A549 (cell line): ENCODE data around the gene REC8. TPM values are rescaled to one million over a fixed set of nuclear protein-coding genes. Genes with fewer than 3 reads are reported as not detected.
"Not testable (repeated sequence)": the region's sequence is repeated elsewhere in the genome, so short reads cannot be mapped to it uniquely, and the experiment has no call there.

Source experiments
- ATAC-seq, 2 experiments: fragments of 200-7000 bp in 1 of 2; fragments of >200 bp in 1 of 2; cut with Nextera tagmentation in 1 of 2; cut with Tn5 transposase in 1 of 2; 3 replicates each; pipeline versions ENCODE4 v1.8.0 to v1.9.1; 2018 to 2020; ENCODE audit warnings: mild to moderate bottlenecking in 1 of 2, moderate library complexity in 1 of 2
- CTCF ChIA-PET: fragments of 300-600 bp; sonication (Branson Sonifier 250); formaldehyde crosslinking; extraction: SDS; loops from one replicate; lab custom pipeline; 2021; ENCODE audit warnings: antibody characterized with exemption, inconsistent platforms; lab: Yijun Ruan, JAX
- POLR2A ChIA-PET: fragments of 350-600 bp; formaldehyde crosslinking; extraction: SDS; loops from one replicate; lab custom pipeline; 2021; ENCODE audit warnings: antibody characterized with exemption, inconsistent platforms; lab: Yijun Ruan, JAX
- DNase-seq, 2 experiments: peaks; one replicate each; pipeline versions ENCODE4 v3.0.0 to v3.0.0-alpha.2; 2011 to 2016; ENCODE audit warnings: low read depth in 1 of 2, low spot score in 1 of 2
- FAIRE-seq: peaks from 2 replicates; lab custom pipeline; 2011; peaks lifted over from hg19 to GRCh38; lab: Jason Lieb, UNC
- H3K27ac ChIP-seq, 2 experiments: fragments of >200 bp; sonication (Bioruptor Twin); formaldehyde crosslinking; 3 replicates each; pipeline ENCODE4 v1.5.1; 2016 to 2017
- H3K4me1 ChIP-seq: fragments of >200 bp; sonication (Bioruptor Twin); formaldehyde crosslinking; 3 replicates; pipeline ENCODE4 v1.6.1; 2016
- H3K4me2 ChIP-seq: fragments of >200 bp; sonication (Bioruptor Twin); formaldehyde crosslinking; 3 replicates; pipeline ENCODE4 v1.6.1; 2016
- H3K4me3 ChIP-seq: fragments of >200 bp; sonication (Bioruptor Twin); formaldehyde crosslinking; 3 replicates; pipeline ENCODE4 v1.5.1; 2016
- H3K9me3 ChIP-seq: fragments of >200 bp; sonication (Bioruptor Twin); formaldehyde crosslinking; 3 replicates; pipeline ENCODE4 v1.6.1; 2016
- CEBPB ChIP-seq, 2 experiments: fragments of >200 bp in 1 of 2; sonication (Bioruptor Twin) in 1 of 2; formaldehyde crosslinking in 1 of 2; IDR thresholded peaks; 2 replicates each; pipeline ENCODE4 v1.6.1; 2012 to 2016
- EHF ChIP-seq: fragments of 250-450 bp; sonication (Bioruptor Pico); IDR thresholded peaks from 2 replicates; pipeline ENCODE4 v1.5.0; 2020; ENCODE audit warnings: mild to moderate bottlenecking
- FOSL2 ChIP-seq, 2 experiments: fragments of 450-650 bp in 1 of 2; fragments of >200 bp in 1 of 2; sonication (Bioruptor Twin) in 1 of 2; formaldehyde crosslinking; IDR thresholded peaks; 2 replicates each; pipeline versions ENCODE4 v1.5.0 to v1.6.1; 2016 to 2020; ENCODE audit warnings: mild to moderate bottlenecking in 1 of 2, moderate library complexity in 1 of 2
- FOXS1 ChIP-seq: fragments of 250-450 bp; sonication (Bioruptor Pico); IDR thresholded peaks from 2 replicates; pipeline ENCODE4 v1.5.0; 2020; ENCODE audit warnings: mild to moderate bottlenecking, moderate library complexity
- HOXA7 ChIP-seq: fragments of 250-450 bp; sonication (Bioruptor Pico); IDR thresholded peaks from 2 replicates; pipeline ENCODE4 v1.5.0; 2020; ENCODE audit warnings: mild to moderate bottlenecking, moderate library complexity
- HOXB5 ChIP-seq: fragments of 250-450 bp; sonication (Bioruptor Pico); IDR thresholded peaks from 2 replicates; pipeline ENCODE4 v1.5.0; 2020; ENCODE audit warnings: mild to moderate bottlenecking, moderate library complexity
- KDM1A ChIP-seq: fragments of 200-600 bp; sonication (generic); IDR thresholded peaks from 2 replicates; pipeline ENCODE4 v1.6.1; 2016; ENCODE audit warnings: low read depth, mild to moderate bottlenecking
- NR3C1 ChIP-seq: fragments of >200 bp; sonication (Bioruptor Twin); formaldehyde crosslinking; IDR thresholded peaks from 3 replicates; pipeline ENCODE4 v1.6.1; 2017
- RNF2 ChIP-seq: fragments of 200-600 bp; sonication (generic); IDR thresholded peaks from 2 replicates; pipeline ENCODE4 v1.6.1; 2016; ENCODE audit warnings: low read depth, mild to moderate bottlenecking, antibody characterized with exemption, moderate library complexity, borderline replicate concordance
- SMC3 ChIP-seq: fragments of >200 bp; sonication (Bioruptor Twin); formaldehyde crosslinking; IDR thresholded peaks from 3 replicates; pipeline ENCODE4 v1.6.1; 2018; ENCODE audit warnings: inconsistent platforms
- TFCP2L1 ChIP-seq: fragments of 250-450 bp; sonication (Bioruptor Pico); IDR thresholded peaks from 2 replicates; pipeline ENCODE4 v1.5.0; 2021; ENCODE audit warnings: mild to moderate bottlenecking
- ZNF302 ChIP-seq: fragments of 250-450 bp; sonication (Bioruptor Pico); IDR thresholded peaks from 2 replicates; pipeline ENCODE4 v1.9.0; 2021; ENCODE audit warnings: inconsistent platforms, mild to moderate bottlenecking, moderate library complexity
- WGBS: methylation state at CpG from one replicate; pipeline ENCODE4 v1.1.6; 2017; ENCODE audit errors: missing lambda C conversion rate; 5-methylcytosine and 5-hydroxymethylcytosine counted together
- polyA plus RNA-seq, 4 experiments: library from polyadenylated mRNA; depleted of rRNA in 3 of 4; stranded (reverse); fragments of >200 nt; fragmentation: RNase III in 1 of 4; extraction: RNeasy Plus Mini Kit Qiagen cat#74134 plus additional on column Dnase treatment in 1 of 4; gene quantifications; 2 replicates in 3 of 4; 3 replicates in 1 of 4; pipeline ENCODE4 v1.2.3, GENCODE V29; 2011 to 2017
- TF ChIP-seq, protein P1 (sequence below): fragments of 200-600 bp; sonication (generic); IDR thresholded peaks from 2 replicates; pipeline ENCODE4 v1.6.1; 2016; ENCODE audit warnings: antibody characterized with exemption, mild to moderate bottlenecking, moderate library complexity
- TF ChIP-seq, protein P2 (sequence below): fragments of >200 bp; sonication (Bioruptor Twin); formaldehyde crosslinking; IDR thresholded peaks from 3 replicates; pipeline ENCODE4 v1.5.1; 2016

Gene REC8
- polyA plus RNA-seq, 2 of the 4 experiments (the other 2 are of a cell fraction) = 1.9 to 4.2 TPM

DNA sequence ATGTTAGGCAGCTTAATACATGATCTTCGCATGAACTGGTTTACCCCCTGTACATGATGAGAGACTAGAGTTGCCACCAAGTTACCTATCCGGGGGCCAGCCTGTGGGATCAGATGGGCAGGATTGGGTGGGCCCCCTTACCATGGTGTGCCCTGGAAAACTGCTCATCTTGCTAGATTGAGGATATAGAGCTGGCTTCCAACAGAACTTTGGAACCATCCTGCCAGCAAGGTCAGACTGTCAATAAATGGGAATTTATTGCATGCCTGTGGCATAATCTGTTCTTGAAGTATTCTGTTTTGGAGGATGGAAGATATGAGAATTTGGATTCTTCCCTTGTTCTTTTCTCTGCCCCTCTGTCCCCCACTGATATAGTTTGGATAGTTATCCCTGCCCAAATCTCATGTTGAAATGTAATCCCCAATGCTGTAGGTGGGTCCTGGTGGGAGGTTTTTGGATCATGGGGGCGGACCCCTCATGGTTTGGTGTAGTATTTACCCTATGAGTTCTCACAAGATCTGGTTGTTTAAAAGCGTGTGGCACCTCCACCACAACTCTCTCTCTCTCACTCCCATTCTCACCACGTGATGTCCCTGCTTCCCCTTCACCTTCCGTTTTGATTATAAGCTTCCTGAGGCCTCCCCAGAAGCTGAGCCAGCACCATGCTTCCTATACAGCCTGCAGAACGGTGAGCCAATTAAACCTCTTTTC lies 27.1 kb downstream of the REC8 start:
- Histone ChIP-seq H3K4me3 (no peak overlapping the region), H3K9me3 (0 out of 3 replicates have a peak, but pooled peaks cover 3% of the 10 kb centered on the region), H3K4me2 (no peak overlapping the region), H3K27ac (no peak overlapping the region), H3K4me1 (peaks cover 13% of the 10 kb centered on the region; the same call in 2 of the 3 replicates)
- WGBS = 95% methylated on average over 7 of the region's 7 CpGs
- ATAC-seq = no peak
- CTCF ChIA-PET = interaction anchor here (1.3 kb wide), 1 partner anchor 43 kb away, joined by 3 read pairs; the partner anchor contains the start of gene TINF2
- no peak for DNase-seq
- TF ChIP-seq FOXS1 (CRISPR knock-in tag) (no peak), CEBPB (IDR thresholded peaks at IDR 0.05) (no peak), ZNF302 (CRISPR knock-in tag) (no peak), EHF (no peak), HOXB5 (no peak), HOXA7 (CRISPR knock-in tag) (no peak), NR3C1 (no peak), RNF2 (no peak), FOSL2 (IDR thresholded peaks at IDR 0.05) (no peak), FOSL2 (CRISPR knock-in tag; IDR thresholded peaks at IDR 0.05) (no peak), TFCP2L1 (CRISPR knock-in tag) (no peak), SMC3 (no peak), KDM1A (no peak)
- TF ChIP-seq, protein P1, sequence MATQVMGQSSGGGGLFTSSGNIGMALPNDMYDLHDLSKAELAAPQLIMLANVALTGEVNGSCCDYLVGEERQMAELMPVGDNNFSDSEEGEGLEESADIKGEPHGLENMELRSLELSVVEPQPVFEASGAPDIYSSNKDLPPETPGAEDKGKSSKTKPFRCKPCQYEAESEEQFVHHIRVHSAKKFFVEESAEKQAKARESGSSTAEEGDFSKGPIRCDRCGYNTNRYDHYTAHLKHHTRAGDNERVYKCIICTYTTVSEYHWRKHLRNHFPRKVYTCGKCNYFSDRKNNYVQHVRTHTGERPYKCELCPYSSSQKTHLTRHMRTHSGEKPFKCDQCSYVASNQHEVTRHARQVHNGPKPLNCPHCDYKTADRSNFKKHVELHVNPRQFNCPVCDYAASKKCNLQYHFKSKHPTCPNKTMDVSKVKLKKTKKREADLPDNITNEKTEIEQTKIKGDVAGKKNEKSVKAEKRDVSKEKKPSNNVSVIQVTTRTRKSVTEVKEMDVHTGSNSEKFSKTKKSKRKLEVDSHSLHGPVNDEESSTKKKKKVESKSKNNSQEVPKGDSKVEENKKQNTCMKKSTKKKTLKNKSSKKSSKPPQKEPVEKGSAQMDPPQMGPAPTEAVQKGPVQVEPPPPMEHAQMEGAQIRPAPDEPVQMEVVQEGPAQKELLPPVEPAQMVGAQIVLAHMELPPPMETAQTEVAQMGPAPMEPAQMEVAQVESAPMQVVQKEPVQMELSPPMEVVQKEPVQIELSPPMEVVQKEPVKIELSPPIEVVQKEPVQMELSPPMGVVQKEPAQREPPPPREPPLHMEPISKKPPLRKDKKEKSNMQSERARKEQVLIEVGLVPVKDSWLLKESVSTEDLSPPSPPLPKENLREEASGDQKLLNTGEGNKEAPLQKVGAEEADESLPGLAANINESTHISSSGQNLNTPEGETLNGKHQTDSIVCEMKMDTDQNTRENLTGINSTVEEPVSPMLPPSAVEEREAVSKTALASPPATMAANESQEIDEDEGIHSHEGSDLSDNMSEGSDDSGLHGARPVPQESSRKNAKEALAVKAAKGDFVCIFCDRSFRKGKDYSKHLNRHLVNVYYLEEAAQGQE = no peak
- TF ChIP-seq, protein P2, sequence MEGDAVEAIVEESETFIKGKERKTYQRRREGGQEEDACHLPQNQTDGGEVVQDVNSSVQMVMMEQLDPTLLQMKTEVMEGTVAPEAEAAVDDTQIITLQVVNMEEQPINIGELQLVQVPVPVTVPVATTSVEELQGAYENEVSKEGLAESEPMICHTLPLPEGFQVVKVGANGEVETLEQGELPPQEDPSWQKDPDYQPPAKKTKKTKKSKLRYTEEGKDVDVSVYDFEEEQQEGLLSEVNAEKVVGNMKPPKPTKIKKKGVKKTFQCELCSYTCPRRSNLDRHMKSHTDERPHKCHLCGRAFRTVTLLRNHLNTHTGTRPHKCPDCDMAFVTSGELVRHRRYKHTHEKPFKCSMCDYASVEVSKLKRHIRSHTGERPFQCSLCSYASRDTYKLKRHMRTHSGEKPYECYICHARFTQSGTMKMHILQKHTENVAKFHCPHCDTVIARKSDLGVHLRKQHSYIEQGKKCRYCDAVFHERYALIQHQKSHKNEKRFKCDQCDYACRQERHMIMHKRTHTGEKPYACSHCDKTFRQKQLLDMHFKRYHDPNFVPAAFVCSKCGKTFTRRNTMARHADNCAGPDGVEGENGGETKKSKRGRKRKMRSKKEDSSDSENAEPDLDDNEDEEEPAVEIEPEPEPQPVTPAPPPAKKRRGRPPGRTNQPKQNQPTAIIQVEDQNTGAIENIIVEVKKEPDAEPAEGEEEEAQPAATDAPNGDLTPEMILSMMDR = no peak
- POLR2A ChIA-PET = interaction anchor here (0.7 kb wide), 1 partner anchor 43 kb away, joined by 8 read pairs; no protein-coding TSS in a partner anchor
- no peak for FAIRE-seq

DNA sequence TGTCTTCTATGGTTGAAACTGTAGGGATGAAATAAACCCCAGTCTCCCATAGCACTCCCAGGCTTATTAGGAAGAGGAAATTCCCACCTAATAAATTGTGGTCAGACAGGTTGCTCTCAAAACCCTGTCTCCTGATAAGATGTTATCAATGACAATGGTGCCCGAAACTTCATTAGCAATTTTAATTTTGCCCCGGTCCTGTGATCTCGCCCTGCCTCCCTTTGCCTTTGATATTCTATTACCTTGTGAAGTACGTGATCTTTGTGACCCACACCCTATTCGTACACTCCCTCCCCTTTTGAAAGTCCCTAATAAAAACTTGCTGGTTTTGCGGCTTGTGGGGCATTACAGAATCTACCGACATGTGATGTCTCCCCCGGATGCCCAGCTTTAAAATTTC lies 30.7 kb downstream of the REC8 start:
- FAIRE-seq, POLR2A ChIA-PET, H3K27ac ChIP-seq, DNase-seq, H3K9me3 ChIP-seq, H3K4me3 ChIP-seq, ATAC-seq, H3K4me2 ChIP-seq, H3K4me1 ChIP-seq, CTCF ChIA-PET: not testable (repeated sequence)
- WGBS = 93% methylated on average over 8 of the region's 8 CpGs

DNA sequence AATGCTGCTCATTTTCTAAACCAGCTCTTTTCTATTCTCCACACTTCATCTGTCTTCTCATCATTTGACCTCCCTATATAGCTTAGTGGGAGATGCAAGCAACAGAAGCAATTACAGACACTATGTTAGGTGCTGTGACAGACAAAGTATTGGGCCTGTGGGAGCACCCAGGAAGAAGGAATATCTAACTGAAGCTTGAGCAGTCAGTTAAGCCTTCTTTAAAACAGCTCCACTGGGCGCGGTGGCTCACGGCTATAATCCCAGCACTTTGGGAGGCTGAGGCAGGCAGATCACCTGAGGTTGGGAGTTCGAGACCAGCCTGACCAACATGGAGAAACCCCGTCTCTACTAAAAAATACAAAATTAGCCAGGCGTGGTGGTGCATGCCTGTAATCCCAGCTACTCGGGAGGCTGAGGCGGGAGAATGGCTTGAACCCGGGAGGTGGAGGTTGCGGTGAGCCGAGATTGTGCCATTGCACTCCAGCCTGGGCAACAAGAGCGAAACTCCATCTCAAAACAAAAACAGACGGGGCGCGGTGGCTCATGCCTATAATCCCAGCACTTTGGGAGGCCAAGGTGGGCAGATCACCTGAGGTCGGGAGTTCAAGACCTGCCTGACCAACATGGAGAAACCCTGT lies 31.5 kb downstream of the REC8 start:
- H3K4me1 ChIP-seq, H3K27ac ChIP-seq, H3K4me2 ChIP-seq, H3K9me3 ChIP-seq, ATAC-seq, DNase-seq, H3K4me3 ChIP-seq, FAIRE-seq: not testable (repeated sequence)
- ChIA-PET POLR2A (interaction anchor here (4.0 kb wide), 1 partner anchor 8 kb away, joined by 16 read pairs; the partner anchor contains the start of gene TM9SF1), CTCF (interaction anchor here (0.7 to 1.1 kb wide), 2 partner anchors 8 to 113 kb away, joined by 3 read pairs; no protein-coding TSS in a partner anchor)
- 97% methylated on average over 16 of the region's 16 CpGs for WGBS
